Glutamatergic neuron (in vitro differentiated cells): ENCODE data around the gene MTCH2. TPM values are rescaled to one million over a fixed set of nuclear protein-coding genes. Genes with fewer than 3 reads are reported as not detected.

Experiments
- DNase-seq: peaks from one replicate; pipeline ENCODE4 v3.0.0; 2022
- H3K27ac Mint-ChIP-seq: one replicate; pipeline ENCODE4 v1.8.0; 2020; ENCODE audit warnings: mild to moderate bottlenecking, mixed read lengths, inconsistent platforms; ENCODE audit not compliant: unreplicated experiment
- H3K27me3 Mint-ChIP-seq: one replicate; pipeline ENCODE4 v1.8.0; 2020; ENCODE audit warnings: mild to moderate bottlenecking, moderate library complexity, mixed read lengths, inconsistent platforms; ENCODE audit not compliant: unreplicated experiment
- H3K36me3 Mint-ChIP-seq: one replicate; pipeline ENCODE4 v1.8.0; 2020; ENCODE audit warnings: mild to moderate bottlenecking, mixed read lengths, inconsistent platforms; ENCODE audit not compliant: unreplicated experiment
- H3K4me1 Mint-ChIP-seq: one replicate; pipeline ENCODE4 v1.8.0; 2020; ENCODE audit warnings: mild to moderate bottlenecking, low read depth, mixed read lengths, inconsistent platforms; ENCODE audit not compliant: unreplicated experiment
- H3K4me3 Mint-ChIP-seq: one replicate; pipeline ENCODE4 v1.8.0; 2020; ENCODE audit warnings: mild to moderate bottlenecking, mixed read lengths, inconsistent platforms; ENCODE audit not compliant: unreplicated experiment
- H3K9me3 Mint-ChIP-seq: one replicate; pipeline ENCODE4 v1.8.0; 2020; ENCODE audit warnings: mild to moderate bottlenecking, moderate library complexity, mixed read lengths, inconsistent platforms; ENCODE audit not compliant: unreplicated experiment
- CTCF ChIP-seq: fragments of 200-600 bp; sonication (generic); IDR thresholded peaks from one replicate; pipeline ENCODE4 v1.5.0; 2021; ENCODE audit not compliant: partially characterized antibody, unreplicated experiment
- total RNA-seq: library from RNA; stranded (reverse); fragmentation: NEBNext Ultra II Directional; extraction: Animal tissue kit (Norgen Biotek cat#: 25700); gene quantifications from one replicate; pipeline ENCODE4 v1.2.1, GENCODE V29; 2021; ENCODE audit not compliant: unreplicated experiment

Gene MTCH2
- total RNA-seq, 1 donor from 2014 or later = 144 TPM

- no peaks in the 10 kb centered on the region for H3K4me1 Mint-ChIP-seq
- no peak for DNase-seq
- H3K27me3 Mint-ChIP-seq = peaks cover 1% of the 10 kb centered on the region
- no peaks in the 10 kb centered on the region for H3K9me3 Mint-ChIP-seq
- no peak overlapping the region for H3K27ac Mint-ChIP-seq
- H3K4me3 Mint-ChIP-seq = no peak overlapping the region
- no peak for TF ChIP-seq CTCF
- H3K36me3 Mint-ChIP-seq = peaks cover 5% of the 10 kb centered on the region
These were observed 70.5 kb downstream of the MTCH2 start for GRCh38 chr11:47571895-47572294.

GRCh38 chr11:47571357-47571729 lies 71.0 kb downstream of the MTCH2 start:
- no peak for TF ChIP-seq CTCF
- DNase-seq = no peak
- no peaks in the 10 kb centered on the region for H3K4me1 Mint-ChIP-seq
- no peak overlapping the region for H3K27ac Mint-ChIP-seq
- peaks cover 5% of the 10 kb centered on the region for H3K36me3 Mint-ChIP-seq
- H3K27me3 Mint-ChIP-seq = peaks cover 1% of the 10 kb centered on the region
- H3K9me3 Mint-ChIP-seq = no peaks in the 10 kb centered on the region
- no peak overlapping the region for H3K4me3 Mint-ChIP-seq

- no peak for DNase-seq
- Mint-ChIP-seq H3K27ac (no peak overlapping the region), H3K4me1 (no peaks in the 10 kb centered on the region), H3K36me3 (peaks cover 5% of the 10 kb centered on the region), H3K27me3 (peaks cover 1% of the 10 kb centered on the region), H3K4me3 (no peak overlapping the region), H3K9me3 (no peaks in the 10 kb centered on the region)
- TF ChIP-seq CTCF = no peak
These were observed 71.6 kb downstream of the MTCH2 start for GRCh38 chr11:47570651-47571356.

GRCh38 chr11:47569646-47570045 lies 72.7 kb downstream of the MTCH2 start:
- Mint-ChIP-seq H3K4me3 (no peak overlapping the region), H3K27ac (no peak overlapping the region), H3K4me1 (no peaks in the 10 kb centered on the region), H3K9me3 (peaks cover 2% of the 10 kb centered on the region), H3K36me3 (peaks cover 5% of the 10 kb centered on the region), H3K27me3 (peaks cover 3% of the 10 kb centered on the region)
- DNase-seq = no peak
- TF ChIP-seq CTCF = no peak

Other genes starting within 250 kb of the MTCH2 start
- 60.0 TPM for gene SLC39A13, start 234.0 kb downstream of the MTCH2 start, total RNA-seq
- gene PSMC3, start 216.1 kb downstream of the MTCH2 start, total RNA-seq = 112 TPM
- 0.54 TPM for gene RAPSN, start 193.4 kb downstream of the MTCH2 start, total RNA-seq
- 261 TPM for gene CELF1, start 89.4 kb downstream of the MTCH2 start, total RNA-seq
- gene PTPMT1, start 77.0 kb downstream of the MTCH2 start, total RNA-seq = 27.5 TPM
- 11.1 TPM for gene KBTBD4, start 63.6 kb downstream of the MTCH2 start, total RNA-seq
- 122 TPM for gene NDUFS3, start 63.5 kb downstream of the MTCH2 start, total RNA-seq
- not detected for gene FAM180B, start 55.9 kb downstream of the MTCH2 start, total RNA-seq
- 7.0 TPM for gene C1QTNF4, start 48.1 kb downstream of the MTCH2 start, total RNA-seq
- 1.7 TPM for gene AGBL2, start 72.8 kb upstream of the MTCH2 start, total RNA-seq
- 101 TPM for gene FNBP4, start 124.8 kb upstream of the MTCH2 start, total RNA-seq
- 56.2 TPM for gene NUP160, start 205.8 kb upstream of the MTCH2 start, total RNA-seq